ENCODE data around the gene OR1S1.

OR1S1 gene

GRCh38 chr11:58178444-58178843, 34.1 kb upstream of the OR1S1 start:
- ATAC-seq (ENCODE audit: low read depth) (no peak), DNase-seq (ENCODE audit: low spot score) (no peak)
- Histone ChIP-seq H3K4me3 (ENCODE audit: severe bottlenecking) (no peak overlapping the region), H3K9me3 (ENCODE audit: severe bottlenecking) (no peaks in the 10 kb centered on the region), H3K27ac (ENCODE audit: poor library complexity, severe bottlenecking) (no peak overlapping the region), H3K36me3 (ENCODE audit: low read depth) (no peaks in the 10 kb centered on the region), H3K27me3 (ENCODE audit: insufficient read depth, poor library complexity, severe bottlenecking) (no peaks in the 10 kb centered on the region), H3K4me1 (ENCODE audit: insufficient read depth, poor library complexity, severe bottlenecking) (no peaks in the 10 kb centered on the region)
- no peak for TF ChIP-seq CTCF (IDR thresholded peaks at IDR 0.05; ENCODE audit: poor library complexity, severe bottlenecking)

- Histone ChIP-seq H3K27me3 (ENCODE audit: insufficient read depth, poor library complexity, severe bottlenecking) (no peaks in the 10 kb centered on the region), H3K4me3 (ENCODE audit: severe bottlenecking) (no peak overlapping the region), H3K9me3 (ENCODE audit: severe bottlenecking) (no peaks in the 10 kb centered on the region), H3K36me3 (ENCODE audit: low read depth) (no peaks in the 10 kb centered on the region), H3K27ac (ENCODE audit: poor library complexity, severe bottlenecking) (no peak overlapping the region), H3K4me1 (ENCODE audit: insufficient read depth, poor library complexity, severe bottlenecking) (no peaks in the 10 kb centered on the region)
- no peak for TF ChIP-seq CTCF (IDR thresholded peaks at IDR 0.05; ENCODE audit: poor library complexity, severe bottlenecking)
- no peak for DNase-seq (ENCODE audit: low spot score)
- no peak for ATAC-seq (ENCODE audit: low read depth)
Observed at GRCh38 chr11:58179648-58180047, 32.9 kb upstream of the OR1S1 start.

GRCh38 chr11:58186938-58187337, 25.6 kb upstream of the OR1S1 start:
- DNase-seq (ENCODE audit: low spot score): no peak

GRCh38 chr11:58188770-58189169, 23.8 kb upstream of the OR1S1 start, which contains the start of gene OR9Q2:
TSS of gene OR9Q2 (plus strand) at chr11:58189070. CDS start at chr11:58190491, 1,421 bp downstream.
- Histone ChIP-seq H3K27me3 (ENCODE audit: insufficient read depth, poor library complexity, severe bottlenecking) (no peaks in the 10 kb centered on the region), H3K4me1 (ENCODE audit: insufficient read depth, poor library complexity, severe bottlenecking) (no peaks in the 10 kb centered on the region), H3K4me3 (ENCODE audit: severe bottlenecking) (no peak within 1 kb of the TSS), H3K36me3 (ENCODE audit: low read depth) (no peaks in the 10 kb centered on the region), H3K27ac (ENCODE audit: poor library complexity, severe bottlenecking) (no peak within 1 kb of the TSS), H3K9me3 (ENCODE audit: severe bottlenecking) (no peaks in the 10 kb centered on the region)
- ATAC-seq (ENCODE audit: low read depth) (no peak), DNase-seq (ENCODE audit: low spot score) (no peak)
- TF ChIP-seq CTCF (IDR thresholded peaks at IDR 0.05; ENCODE audit: poor library complexity, severe bottlenecking): no peak

More at GRCh38 chr11:58186938-58187337, 25.6 kb upstream of the OR1S1 start:
- no peaks in the 10 kb centered on the region for H3K36me3 ChIP-seq (ENCODE audit: low read depth)
- no peaks in the 10 kb centered on the region for H3K4me1 ChIP-seq (ENCODE audit: insufficient read depth, poor library complexity, severe bottlenecking)
- no peak overlapping the region for H3K27ac ChIP-seq (ENCODE audit: poor library complexity, severe bottlenecking)
- no peak for TF ChIP-seq CTCF (IDR thresholded peaks at IDR 0.05; ENCODE audit: poor library complexity, severe bottlenecking)
- no peak overlapping the region for H3K4me3 ChIP-seq (ENCODE audit: severe bottlenecking)
- no peak for ATAC-seq (ENCODE audit: low read depth)
- H3K9me3 ChIP-seq (ENCODE audit: severe bottlenecking): no peaks in the 10 kb centered on the region
- no peaks in the 10 kb centered on the region for H3K27me3 ChIP-seq (ENCODE audit: insufficient read depth, poor library complexity, severe bottlenecking)

GRCh38 chr11:58192229-58192628, 20.3 kb upstream of the OR1S1 start:
- no peak for TF ChIP-seq CTCF (IDR thresholded peaks at IDR 0.05; ENCODE audit: poor library complexity, severe bottlenecking)
- Histone ChIP-seq H3K27me3 (ENCODE audit: insufficient read depth, poor library complexity, severe bottlenecking) (no peaks in the 10 kb centered on the region), H3K4me3 (ENCODE audit: severe bottlenecking) (no peak overlapping the region), H3K36me3 (ENCODE audit: low read depth) (no peaks in the 10 kb centered on the region), H3K9me3 (ENCODE audit: severe bottlenecking) (no peaks in the 10 kb centered on the region), H3K4me1 (ENCODE audit: insufficient read depth, poor library complexity, severe bottlenecking) (no peaks in the 10 kb centered on the region), H3K27ac (ENCODE audit: poor library complexity, severe bottlenecking) (no peak overlapping the region)
- DNase-seq (ENCODE audit: low spot score) (no peak), ATAC-seq (ENCODE audit: low read depth) (no peak)
